ENCODE data around the gene PZP.

PZP gene

GRCh38 chr12:9163392-9163791 lies 44.8 kb downstream of the PZP start:
- in situ Hi-C loops (cut with HindIII; ENCODE audit: low sequenced_read_pairs): no loop called here

DNA sequence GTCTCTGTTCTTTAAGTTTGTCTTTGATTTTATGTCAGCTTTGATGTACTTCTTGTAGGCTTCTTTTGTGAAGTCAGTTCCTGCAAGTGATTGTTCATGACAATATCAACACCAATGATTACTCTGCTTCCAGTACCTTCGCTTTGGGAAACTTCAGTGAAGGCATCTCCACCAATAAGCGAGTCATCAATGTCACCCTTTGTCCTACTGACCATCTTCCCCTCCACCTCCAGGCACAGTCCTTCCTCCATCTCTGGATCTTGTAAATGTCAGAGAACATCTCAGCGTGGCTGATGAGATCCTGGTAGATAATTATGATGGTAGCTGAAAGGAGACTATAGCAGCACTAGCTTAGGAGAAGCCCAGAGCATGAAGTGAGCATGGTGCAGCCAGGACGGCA lies 52.1 kb downstream of the PZP start:
- in situ Hi-C loops (cut with HindIII; ENCODE audit: low sequenced_read_pairs): no loop called here
- no peak for TF ChIP-seq CTCF (IDR thresholded peaks at IDR 0.05; ENCODE audit: low read depth, low read length)
- H3K4me3 ChIP-seq (ENCODE audit: low read depth, low read length): no peak overlapping the region
- DNase-seq (ENCODE audit: low read depth, low spot score): no peak

More at GRCh38 chr12:9163392-9163791, 44.8 kb downstream of the PZP start:
- TF ChIP-seq CTCF (IDR thresholded peaks at IDR 0.05; ENCODE audit: low read depth, low read length): no peak
- H3K4me3 ChIP-seq (ENCODE audit: low read depth, low read length): no peak overlapping the region
- no peak for DNase-seq (ENCODE audit: low read depth, low spot score)

DNA sequence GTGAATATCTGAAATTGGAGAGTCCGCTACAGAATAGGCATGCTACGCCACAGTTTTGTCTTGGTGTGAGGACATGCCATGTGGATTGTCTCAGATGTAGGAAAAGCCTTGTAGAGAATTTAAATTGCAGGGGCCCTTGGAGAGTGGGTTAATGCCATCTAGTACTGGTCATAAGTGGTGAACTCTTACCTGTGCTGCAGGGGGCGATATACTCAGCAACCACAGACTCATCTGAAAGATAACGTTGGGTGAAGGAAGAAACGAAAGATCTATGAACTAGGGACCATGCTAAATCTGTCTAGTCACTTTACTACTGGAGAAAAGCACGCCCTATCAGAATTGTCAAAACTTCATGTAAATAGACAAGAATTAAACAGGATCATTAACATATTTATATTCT lies 58.8 kb downstream of the PZP start:
- TF ChIP-seq CTCF (IDR thresholded peaks at IDR 0.05; ENCODE audit: low read depth, low read length): no peak
- no peak overlapping the region for H3K4me3 ChIP-seq (ENCODE audit: low read depth, low read length)
- DNase-seq (ENCODE audit: low read depth, low spot score): no peak
- in situ Hi-C loops (cut with HindIII; ENCODE audit: low sequenced_read_pairs): no loop called here

DNA sequence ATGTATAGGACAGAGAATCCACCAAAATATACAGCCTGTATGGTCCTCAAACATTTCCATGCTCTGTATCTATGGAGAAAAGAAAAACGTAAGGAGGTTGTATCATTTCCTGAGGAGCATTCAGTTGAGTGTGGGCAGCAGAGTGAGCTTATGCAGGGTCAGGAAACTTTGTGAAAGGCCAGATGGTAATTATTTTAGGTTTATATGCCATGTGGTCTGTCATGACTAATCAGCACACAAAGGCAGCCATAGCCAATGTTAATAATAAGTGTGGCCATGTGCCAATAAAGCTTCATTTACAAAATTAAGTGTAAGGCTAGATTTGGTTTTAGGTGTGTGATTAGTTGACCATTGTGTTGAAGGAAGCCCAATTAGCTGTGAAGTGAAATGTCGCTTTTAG lies 59.3 kb downstream of the PZP start:
- in situ Hi-C loops (cut with HindIII; ENCODE audit: low sequenced_read_pairs): no loop called here
- DNase-seq (ENCODE audit: low read depth, low spot score): no peak

DNA sequence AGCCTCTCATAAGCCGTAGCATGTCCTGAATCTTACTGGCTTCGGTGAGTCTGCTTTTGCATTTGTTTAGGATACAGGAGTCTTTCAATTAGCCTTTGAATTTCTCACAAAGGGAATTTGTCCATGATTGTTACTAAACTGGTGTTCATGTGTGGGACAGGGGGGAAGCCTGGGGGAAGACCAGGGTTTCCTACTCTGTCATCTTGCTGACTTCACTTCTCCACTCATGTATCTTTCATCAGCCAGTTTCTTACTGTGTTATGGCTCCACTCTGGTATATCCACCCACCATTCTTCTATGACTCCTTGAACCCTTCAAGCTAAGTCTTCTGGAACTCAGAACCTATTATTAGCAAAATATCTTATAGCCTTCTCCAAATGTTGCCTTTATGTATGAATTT lies 60.7 kb downstream of the PZP start:
- TF ChIP-seq CTCF (IDR thresholded peaks at IDR 0.05; ENCODE audit: low read depth, low read length): no peak
- no peak for DNase-seq (ENCODE audit: low read depth, low spot score)
- H3K4me3 ChIP-seq (ENCODE audit: low read depth, low read length): no peak overlapping the region
- in situ Hi-C loops (cut with HindIII; ENCODE audit: low sequenced_read_pairs): no loop called here

More for the DNA sequence above, 59.3 kb downstream of the PZP start:
- TF ChIP-seq CTCF (IDR thresholded peaks at IDR 0.05; ENCODE audit: low read depth, low read length): no peak
- no peak overlapping the region for H3K4me3 ChIP-seq (ENCODE audit: low read depth, low read length)

DNA sequence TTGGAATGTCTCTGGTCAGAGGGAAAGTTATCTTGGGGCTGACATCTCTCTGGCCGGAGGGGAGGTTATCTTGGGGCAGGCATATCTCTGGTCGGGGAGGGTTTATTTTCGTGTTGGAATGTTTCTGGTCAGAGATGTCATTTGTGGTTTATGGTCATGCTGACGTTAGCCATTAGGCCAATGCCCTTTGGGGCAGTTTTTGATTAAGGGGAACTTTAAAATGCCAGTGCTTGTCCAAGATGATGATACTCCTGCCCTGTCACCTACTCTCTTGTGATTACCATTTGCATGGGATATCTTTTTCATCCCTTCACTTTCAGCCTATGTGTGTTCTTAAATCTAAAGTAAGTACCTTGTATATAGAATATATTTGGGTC lies 63.5 kb downstream of the PZP start:
- H3K4me3 ChIP-seq (ENCODE audit: low read depth, low read length): no peak overlapping the region
- no peak for DNase-seq (ENCODE audit: low read depth, low spot score)
- in situ Hi-C loops (cut with HindIII; ENCODE audit: low sequenced_read_pairs): no loop called here
- TF ChIP-seq CTCF (IDR thresholded peaks at IDR 0.05; ENCODE audit: low read depth, low read length): no peak

Measured in astrocyte of the spinal cord (primary cell).